CD4-positive, alpha-beta T cell treated with Interleukin-21 for 1 hour (primary cell): ENCODE data around the gene ORAI3.

ENCODE experiments used
- DNase-seq: peaks from one replicate; pipeline ENCODE4 v3.0.0-alpha.2; 2020

The ORAI3 gene

DNA sequence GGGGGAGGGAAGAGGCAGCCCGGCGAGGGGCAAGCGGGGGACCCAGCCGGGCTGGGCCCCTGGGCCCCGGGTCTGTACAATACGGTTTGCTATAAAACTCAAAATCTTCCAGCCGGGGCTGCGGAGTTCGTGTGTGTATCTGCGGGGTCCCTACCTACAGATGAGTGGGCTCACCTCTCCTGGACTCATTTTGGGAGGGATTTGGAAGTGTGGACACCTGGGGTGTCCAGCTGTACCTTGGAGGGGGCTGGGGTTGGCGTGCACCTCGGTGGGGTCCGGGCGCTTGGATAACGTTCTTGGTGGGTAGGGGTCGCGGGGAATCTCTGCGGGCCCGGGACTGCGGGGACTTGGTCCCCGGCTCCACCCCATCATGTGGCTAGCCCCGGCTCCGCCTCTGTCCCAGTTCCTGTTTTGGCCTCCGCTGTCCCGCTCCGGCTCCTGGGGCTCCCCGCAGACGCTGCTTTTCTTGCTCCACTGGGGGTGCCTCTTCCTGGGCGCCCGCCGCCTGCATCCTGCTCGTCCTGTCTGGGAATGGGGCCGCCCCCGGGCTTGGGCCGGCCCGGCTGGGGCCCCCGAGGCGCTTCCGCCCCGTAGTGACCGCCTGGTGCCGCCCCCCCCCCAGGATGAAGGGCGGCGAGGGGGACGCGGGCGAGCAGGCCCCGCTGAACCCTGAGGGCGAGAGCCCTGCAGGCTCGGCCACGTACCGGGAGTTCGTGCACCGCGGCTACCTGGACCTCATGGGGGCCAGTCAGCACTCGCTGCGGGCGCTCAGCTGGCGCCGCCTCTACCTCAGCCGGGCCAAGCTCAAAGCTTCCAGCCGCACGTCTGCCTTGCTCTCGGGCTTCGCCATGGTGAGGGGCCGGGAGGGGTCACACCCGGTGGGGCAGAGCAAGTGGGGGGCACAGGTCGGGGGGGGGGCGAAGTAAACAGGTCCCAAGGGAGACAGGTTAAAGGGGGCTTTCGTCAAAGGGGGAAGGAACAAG lies at the start of gene ORAI3:
TSS of gene ORAI3 (plus strand) at position 402 of the 983 bp plus-strand sequence. CDS start at position 624, 222 bp downstream.
- peak; percentile 42 for DNase-seq

DNA sequence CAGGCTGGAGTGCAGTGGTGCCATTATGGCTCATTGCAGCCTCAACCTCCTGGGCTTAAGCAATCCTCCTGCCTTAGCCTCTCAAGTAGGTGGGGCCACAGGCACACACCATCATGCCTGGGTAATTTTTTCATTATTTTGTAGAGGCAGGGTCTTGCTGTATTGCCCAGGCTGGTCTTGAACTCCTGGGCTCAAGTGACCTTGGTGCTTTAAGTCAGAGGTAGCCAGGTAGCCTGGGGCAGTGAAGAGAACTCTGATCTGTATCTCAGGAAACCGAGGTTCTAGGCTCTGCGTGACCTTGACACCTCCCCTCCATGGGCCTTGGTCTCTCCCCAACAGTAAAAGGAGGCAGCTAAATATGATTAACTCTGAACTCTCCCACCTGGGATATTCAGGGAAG lies 49.1 kb upstream of the ORAI3 start:
- no peak for DNase-seq

DNA sequence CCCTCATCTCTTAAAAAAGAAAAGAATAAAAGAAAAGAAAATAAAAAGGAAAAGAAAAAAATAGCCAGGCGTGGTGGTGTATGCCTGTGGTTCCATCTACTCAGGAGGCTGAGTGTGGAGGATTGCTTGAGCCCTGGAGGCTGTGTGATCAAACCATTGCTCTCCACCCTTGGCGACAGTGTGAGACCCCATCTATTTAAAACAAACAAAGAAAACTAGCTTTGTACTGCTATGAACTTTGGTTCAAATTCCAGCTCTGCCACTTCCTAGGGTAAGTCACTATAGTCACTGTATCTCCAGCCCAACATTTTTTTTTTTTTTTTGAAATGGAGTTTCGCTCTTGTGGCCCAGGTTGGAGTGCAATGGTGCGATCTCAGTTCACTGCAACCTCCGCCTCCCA lies 48.3 kb upstream of the ORAI3 start:
- no peak for DNase-seq

DNA sequence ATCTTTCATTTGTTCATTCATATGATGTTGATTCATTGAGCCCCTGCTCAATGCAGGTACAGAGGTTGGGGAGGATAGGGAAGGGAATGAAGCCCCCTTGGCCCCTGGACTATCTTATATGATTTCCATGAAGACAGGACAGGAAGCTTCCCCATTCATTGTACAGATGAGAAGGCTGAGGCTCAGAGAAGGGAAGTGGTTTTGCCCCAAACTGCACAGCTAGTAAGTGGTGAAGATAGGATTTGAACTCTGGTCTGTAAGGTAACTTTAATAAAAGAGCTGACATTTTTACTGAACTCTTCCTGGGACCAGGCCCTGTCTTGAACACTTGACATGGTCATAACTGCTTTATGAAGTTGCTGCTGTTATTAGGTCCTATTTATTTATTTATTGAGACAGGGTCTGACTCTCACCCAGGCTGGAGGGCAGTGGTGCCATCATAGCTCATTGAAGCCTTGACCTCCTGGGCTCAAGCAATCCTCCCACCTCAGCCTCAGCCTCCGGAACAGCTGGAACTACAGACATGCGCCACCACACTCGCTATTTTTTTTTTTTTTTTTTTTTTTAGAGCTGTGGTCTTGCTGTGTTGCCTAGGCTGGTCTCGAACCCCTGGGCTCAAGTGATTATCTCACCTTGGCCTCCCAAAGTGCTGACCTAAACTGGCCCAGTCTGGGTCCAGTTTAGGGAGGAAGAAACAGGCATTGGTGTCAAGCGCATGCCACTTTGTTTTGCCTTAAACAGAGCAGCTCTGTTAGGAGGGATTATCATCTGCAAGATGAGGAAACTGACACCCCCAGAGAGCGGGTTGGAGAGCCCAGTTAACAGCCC lies 47.5 kb upstream of the ORAI3 start:
- DNase-seq: no peak

DNA sequence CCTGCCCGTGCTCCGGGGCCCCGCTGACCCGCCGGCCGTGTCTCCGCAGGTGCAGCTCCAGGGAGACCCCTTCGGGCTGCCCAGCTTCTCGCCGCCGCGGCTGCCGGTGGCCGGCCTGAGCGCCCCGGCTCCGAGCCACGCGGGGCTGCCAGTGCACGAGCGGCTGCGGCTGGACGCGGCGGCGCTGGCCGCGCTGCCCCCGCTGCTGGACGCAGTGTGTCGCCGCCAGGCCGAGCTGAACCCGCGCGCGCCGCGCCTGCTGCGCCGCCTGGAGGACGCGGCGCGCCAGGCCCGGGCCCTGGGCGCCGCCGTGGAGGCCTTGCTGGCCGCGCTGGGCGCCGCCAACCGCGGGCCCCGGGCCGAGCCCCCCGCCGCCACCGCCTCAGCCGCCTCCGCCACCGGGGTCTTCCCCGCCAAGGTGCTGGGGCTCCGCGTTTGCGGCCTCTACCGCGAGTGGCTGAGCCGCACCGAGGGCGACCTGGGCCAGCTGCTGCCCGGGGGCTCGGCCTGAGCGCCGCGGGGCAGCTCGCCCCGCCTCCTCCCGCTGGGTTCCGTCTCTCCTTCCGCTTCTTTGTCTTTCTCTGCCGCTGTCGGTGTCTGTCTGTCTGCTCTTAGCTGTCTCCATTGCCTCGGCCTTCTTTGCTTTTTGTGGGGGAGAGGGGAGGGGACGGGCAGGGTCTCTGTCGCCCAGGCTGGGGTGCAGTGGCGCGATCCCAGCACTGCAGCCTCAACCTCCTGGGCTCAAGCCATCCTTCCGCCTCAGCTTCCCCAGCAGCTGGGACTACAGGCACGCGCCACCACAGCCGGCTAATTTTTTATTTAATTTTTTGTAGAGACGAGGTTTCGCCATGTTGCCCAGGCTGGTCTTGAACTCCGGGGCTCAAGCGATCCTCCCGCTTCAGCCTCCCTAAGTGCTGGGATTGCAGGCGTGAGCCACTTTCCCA lies 46.6 kb upstream of the ORAI3 start:
- DNase-seq: peak; percentile 62

DNA sequence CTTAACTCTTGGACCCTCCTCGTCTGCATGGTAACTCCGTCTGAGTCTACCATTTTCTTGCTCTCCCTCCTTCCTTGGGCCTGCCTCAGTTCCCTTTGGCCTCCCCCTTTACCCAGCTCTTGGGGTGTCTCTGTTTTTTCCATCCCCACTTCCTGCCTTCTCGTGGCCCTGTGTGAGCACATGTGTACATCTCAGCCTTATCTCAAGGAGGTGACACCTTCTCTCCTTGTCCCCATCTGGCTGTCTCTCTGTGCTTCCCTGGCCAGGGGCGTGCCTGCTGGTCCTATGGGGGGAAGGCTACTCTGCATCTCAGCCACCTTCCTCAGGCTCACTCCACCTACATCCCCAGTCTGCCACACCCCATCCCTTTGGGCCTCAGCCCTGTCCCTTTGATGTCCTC lies 45.9 kb upstream of the ORAI3 start:
- no peak for DNase-seq

DNA sequence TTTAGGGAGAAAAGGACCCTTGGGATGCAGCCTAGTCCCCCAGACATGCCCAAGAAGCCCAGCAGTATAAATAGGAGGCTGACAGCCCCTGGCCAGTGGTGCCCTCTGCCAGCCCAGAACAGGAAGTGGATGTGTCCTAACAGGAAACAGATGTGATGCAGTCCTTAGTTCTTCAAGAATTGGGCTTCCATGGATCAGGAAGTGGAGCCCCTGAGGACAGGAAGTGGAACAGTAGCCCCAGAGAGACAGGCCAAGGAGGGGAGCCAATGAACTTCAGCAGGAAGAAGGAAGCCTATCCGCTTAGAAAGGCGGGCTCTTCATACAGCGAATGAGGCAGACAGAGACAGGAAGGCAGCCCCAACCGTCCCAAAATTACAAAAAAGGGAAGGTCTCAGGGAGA lies 45.3 kb upstream of the ORAI3 start:
- DNase-seq: no peak

DNA sequence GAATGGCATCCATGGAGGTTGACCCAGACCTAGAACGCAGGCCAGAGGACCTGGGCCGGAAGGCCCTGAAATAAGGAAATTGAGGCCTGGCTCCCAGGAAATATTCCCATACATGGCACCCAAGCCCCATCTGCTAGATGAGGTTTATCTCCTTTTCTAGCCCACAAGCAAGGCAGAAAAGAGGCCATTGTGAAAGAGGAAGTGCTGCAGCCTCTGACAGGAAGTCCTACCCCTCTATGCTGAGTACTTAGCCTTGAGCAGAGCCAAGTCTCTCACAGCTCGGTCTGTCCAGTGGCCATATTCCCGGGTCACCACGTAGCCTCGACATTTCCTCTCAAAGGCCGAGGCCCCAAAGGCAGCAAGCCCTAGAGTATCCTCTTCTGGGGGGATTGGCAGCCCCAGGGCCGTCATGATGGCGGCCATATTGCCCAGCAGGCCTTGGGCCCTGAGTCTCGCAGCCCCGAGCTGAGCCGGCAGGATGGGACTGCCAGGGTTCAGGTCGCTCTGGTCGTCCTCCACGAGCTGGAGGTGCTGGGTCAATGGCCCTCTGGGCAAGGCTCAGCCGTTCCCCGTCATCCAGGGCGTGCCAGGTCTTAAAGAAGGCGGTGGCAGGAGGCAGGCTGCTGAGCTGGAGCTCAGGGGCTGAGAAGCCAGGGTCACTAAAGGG lies 44.6 kb upstream of the ORAI3 start:
- no peak for DNase-seq

DNA sequence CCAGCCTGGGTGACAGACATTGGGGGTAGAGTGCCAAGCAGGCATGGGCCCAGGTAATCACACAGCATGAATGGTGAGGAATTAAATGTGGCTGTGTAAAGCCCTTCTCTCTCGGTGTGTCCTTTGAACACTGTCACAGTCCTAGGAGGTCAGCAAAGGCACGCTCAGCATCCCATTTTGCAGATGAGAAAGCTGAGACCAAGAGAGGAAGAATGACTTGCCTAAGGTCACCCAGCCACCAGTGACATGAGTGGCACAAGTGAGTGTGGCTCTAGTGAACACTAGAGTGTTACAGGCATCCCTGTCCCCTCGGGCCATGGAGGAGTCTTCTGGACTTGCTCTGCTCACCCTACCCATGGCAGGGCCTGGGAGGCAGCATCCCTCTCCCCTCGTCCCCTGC lies 41.8 kb upstream of the ORAI3 start:
- DNase-seq: no peak

DNA sequence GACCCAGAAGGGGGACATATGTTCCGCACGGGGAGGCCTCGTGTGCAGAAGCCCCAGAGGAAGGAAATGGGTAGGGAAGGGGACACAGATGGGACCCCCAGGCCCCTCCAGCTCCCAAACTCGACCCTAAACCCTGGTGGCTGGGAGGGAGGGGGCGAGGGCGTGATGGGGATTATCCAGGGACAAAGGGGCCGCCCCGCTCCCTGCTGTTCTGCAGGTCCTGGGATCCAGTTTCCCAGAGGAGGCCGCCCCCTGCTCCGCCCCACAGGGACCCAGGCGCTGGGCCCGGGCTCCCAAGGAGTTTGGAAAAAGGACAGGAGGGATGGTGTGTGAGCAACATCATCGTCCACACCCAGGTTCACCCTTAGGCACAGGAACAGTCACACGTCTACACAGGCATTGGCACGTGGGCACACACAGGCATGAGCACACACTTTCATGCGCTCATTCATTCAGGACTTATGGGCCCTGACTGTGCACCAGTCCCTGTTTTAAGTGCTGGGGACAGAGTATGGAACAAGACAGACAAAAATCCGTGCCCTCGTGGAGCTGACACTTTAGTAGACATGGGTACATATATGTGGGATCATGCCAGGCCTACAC lies 38.3 kb upstream of the ORAI3 start:
- DNase-seq: no peak

DNA sequence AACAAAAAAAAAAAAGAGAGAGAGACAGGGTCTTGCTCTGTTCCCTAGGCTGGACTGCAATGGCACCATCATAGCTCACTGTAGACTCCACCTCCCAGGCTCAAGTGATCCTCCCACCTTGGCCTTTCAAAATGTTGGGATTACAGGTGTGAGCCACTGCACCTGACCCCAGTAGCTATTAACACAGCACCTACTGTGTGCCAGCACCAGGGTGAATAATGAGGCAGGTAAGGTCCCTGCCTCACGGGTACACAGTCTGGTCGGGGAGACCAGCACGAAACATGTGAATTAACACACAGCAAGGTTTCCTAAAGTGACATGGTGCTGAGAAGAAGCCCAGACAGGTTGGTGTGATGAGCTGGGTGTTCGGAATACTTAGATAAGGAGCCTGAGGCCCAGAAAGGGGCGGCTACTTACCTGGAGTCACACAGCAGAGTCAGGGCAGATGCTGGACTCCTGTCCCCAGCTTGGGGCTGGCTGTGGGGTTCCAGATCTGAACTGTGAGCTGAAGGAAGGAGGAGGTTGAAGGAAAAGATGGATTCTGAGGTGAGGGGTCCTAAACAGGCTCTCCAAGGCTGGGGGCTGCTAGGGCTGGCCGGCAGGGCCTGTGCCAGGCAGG lies 36.0 kb upstream of the ORAI3 start:
- no peak for DNase-seq

DNA sequence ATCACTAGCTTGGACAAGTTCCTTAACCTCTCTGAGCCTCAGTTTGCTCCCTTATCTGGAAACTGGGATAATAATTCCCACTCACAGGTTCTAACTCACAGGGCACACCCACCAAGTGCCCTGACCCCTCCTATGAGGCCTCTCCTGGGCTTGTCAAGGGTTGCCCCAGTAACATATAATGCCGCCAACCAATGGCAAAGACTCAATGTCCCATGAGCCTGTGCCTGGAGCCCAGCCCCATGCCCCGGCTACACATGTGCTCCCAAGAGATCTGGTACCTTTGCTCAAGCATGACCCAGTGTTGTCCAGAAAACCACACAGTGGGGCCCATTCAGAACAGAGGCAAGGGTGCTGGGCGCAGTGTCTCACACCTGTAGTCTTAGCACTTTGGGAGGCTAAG lies 34.0 kb upstream of the ORAI3 start:
- no peak for DNase-seq

DNA sequence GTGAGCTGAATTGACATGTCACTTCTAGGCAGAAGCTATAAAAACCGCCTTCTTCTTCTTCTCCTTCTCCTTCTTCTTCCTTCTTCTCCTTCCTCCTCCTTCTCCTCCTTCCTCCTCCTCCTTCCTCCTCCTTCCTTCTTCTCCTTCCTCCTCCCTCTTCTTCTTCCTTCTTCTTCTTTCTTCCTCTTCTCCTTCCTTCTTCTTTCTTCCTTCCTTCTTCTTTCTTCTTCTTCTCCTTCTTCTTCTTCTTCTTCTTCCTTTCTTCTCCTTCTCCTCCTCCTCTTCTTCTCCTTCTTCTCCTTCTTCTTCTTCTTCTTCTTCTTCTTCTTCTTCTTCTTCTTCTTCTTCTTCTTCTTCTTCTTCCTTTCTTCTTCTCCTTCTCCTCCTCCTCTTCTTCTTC lies 30.3 kb upstream of the ORAI3 start:
- no peak for DNase-seq

DNA sequence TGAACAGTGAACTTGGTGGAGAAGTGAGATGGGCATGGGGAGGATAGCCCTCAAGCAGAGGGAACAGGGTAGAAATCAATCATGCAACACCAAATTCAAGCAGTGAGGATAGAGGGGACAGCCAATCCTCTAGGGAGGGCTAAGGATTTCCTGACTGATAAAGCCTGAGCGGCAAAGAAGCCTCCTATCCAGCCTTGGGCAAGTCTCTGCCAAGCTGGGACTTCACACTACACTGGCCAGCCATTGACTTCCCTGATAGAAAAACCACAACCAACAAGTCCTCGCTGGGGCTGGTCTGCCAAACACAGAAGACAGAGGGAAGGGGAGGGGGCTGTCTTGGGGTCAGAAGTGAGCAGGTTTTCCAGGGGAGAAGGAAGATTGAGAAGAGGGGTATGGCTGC lies 28.0 kb upstream of the ORAI3 start:
- DNase-seq: no peak

DNA sequence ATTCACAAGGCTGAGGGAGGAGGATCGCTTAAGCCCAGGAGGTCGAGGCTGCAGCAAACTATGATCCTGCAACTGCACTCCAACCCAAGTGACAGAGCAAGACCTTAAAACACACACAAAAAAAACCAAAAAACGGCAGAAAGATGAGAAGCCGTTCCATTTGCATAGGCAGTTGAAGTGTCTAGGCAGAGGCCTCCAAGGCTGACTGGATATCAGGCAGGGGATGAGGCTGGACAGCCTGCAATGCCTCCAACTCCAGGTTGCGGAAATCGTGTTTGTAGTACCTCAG lies 27.5 kb upstream of the ORAI3 start:
- no peak for DNase-seq

DNA sequence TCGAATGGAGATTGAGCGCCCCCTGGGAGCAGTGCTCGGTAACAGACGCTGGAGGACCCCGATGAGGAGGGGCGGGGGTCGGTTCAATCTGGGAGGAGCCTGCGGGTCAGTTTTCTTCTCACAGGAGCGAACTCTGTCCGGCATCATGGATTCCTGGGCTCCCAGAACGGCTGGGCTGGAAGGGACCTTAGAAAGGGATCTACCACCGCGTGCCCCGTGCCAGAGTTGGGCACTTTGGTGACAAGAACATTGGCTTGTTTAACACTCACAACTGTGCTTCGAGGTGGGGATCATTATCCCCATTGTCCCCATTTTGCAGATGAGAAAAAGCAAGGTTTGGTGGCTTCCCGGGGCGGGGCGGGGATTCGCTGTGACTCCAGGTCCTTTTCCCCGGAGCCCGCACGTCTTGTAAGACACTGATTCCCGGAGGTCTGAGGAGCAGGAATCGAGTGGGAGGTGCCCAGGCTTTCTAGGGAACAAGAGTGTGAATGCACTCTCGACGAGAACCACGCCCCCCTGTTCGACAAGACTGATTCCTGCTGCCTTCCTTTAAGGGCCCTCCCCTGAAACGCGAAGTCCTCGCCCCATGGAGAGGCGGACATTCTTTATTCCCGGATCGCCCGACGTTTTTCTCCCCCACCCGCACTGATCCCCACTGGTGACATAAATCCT lies 27.0 kb upstream of the ORAI3 start:
- peak; percentile 89 for DNase-seq

DNA sequence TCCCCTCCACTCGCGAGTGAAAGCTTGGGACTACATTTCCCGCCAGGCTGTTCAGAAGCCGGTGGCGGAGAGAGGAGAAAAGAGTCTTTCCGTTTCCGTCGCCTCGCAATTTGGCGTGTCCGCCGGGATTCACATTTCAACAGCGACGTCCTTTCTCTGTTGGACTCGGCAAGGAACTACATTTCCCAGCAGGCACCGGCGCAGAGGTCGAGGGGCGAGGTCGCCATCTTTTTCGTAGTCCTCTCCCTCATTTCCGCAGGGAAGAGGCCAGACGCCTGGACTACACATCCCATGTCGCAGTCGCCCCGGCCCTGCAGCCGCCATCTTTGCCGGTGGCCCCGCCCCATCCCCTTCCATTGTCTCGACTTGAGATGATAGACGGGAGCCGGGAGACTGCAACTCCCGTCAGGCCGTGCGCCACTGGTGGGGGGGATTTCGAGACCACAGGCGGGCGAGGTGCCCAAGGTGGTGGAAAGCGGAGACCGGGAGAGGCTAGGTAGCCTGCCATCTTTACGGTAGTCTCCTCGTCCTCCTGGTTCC lies 26.4 kb upstream of the ORAI3 start:
- peak; percentile 100 for DNase-seq

DNA sequence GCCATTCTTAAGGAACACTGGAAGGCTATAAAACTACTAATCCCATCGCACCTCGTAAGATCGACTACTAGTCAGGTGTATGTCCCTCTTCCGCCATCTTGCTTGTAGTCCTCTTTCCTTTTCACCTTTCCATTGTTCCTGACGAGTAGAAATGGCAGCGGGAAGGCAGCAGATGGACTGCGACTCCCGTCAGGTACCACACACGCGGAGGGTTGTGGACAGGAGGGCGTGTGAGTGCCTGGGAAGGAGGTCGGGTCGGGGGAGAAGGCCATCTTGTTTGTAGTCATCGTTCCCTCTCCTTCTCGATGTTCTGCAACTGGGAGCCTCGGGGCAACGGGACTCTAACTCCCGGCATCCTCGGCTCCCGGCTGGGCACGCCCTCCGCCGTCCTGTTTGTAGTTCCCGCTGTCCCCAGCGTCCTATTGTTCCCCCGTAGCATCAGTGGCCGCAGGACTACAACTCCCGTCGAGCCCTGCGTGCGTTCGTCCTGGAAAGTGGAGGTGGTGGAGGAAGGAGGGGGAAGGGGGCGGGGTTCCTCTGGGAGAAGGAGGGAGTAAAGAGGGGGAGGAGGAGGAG lies 25.8 kb upstream of the ORAI3 start:
- DNase-seq: peak; percentile 98

DNA sequence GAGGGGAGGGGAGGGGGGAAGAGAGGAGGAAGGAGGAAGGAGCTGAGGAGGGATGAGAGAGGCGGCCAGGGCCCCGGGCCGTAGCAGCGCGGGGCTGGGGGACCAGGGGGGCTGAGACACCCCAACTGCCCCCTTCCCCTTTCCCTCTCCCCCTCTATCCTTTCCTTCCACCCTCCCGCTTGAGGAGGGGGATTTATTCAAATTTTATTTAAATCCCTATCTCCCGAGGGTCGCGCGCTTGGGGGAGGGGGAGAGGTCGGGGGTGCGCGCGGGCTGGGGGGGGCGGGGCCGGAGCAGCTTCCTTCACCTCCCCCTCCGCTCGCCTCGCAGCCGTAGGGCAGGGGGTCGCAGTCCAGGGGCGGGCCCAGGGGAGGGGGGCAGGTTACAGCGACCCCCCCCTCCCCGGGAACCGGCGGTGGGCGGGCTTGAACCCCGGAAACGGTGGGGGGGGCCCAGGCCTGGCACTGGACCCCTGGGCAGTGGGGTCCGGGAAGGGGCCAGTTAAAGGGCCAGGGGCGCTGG lies 25.3 kb upstream of the ORAI3 start, which contains the start of gene FBXL19:
TSS of gene FBXL19 (plus strand) at position 19 of the 522 bp plus-strand sequence. CDS start 2,183 bp downstream, outside the sequence.
- peak; percentile 23 for DNase-seq
